ENCODE results near the gene TMEM213. TPM values are rescaled to one million over a fixed set of nuclear protein-coding genes. Genes with fewer than 3 reads are reported as not detected.

The TMEM213 gene
- total RNA-seq, 1 experiment from 2014 or later: not detected

- DNase-seq (ENCODE audit: low read depth, low spot score) (no peak), ATAC-seq (no peak)
- POLR2A ChIA-PET: no interaction called here
- Histone ChIP-seq H3K4me1 (ENCODE audit: control insufficient read depth, insufficient read depth, low read length) (peaks cover 8% of the 10 kb centered on the region), H3K27ac (ENCODE audit: low read length) (no peak overlapping the region), H3K4me3 (ENCODE audit: low read depth in 2 of 2, low read length in 2 of 2) (no peak overlapping the region), H3K9me3 (ENCODE audit: control insufficient read depth, insufficient read depth, low read depth, low read length) (no peaks in the 10 kb centered on the region), H3K27me3 (ENCODE audit: control insufficient read depth, insufficient read depth, low read length) (no peaks in the 10 kb centered on the region), H3K36me3 (ENCODE audit: control insufficient read depth, insufficient read depth, low read length) (no peaks in the 10 kb centered on the region)
- BruUV-seq (replicated peaks): no TSS peak
- in situ Hi-C loops (cut with HindIII; ENCODE audit: low pct_unique_long_range_greater_than_20kb, low sequenced_read_pairs) (no loop called here), intact Hi-C loops (cut with micrococcal nuclease; ENCODE audit: unreplicated experiment) (no loop called here)
- CTCF ChIA-PET: no interaction called here
- TF ChIP-seq SIN3A (IDR thresholded peaks at IDR 0.05; ENCODE audit: borderline replicate concordance, insufficient read depth, low read depth, low read length): no peak
- TF ChIP-seq TCF7L2 (IDR thresholded peaks at IDR 0.05; ENCODE audit: low read depth, low read length): no peak
- no peak for TF ChIP-seq POLR2AphosphoS5 (IDR thresholded peaks at IDR 0.05; ENCODE audit: low read depth, low read length)
- TF ChIP-seq REST (IDR thresholded peaks at IDR 0.05; ENCODE audit: insufficient read depth in 1 of 2, low read depth in 2 of 2, low read length in 1 of 2): no peak
- no peak for TF ChIP-seq CTCF (IDR thresholded peaks at IDR 0.05)
Observed at GRCh38 chr7:138749960-138750359, 47.8 kb upstream of the TMEM213 start.

- no peaks in the 10 kb centered on the region for H3K27me3 ChIP-seq (ENCODE audit: control insufficient read depth, insufficient read depth, low read length)
- no peaks in the 10 kb centered on the region for H3K36me3 ChIP-seq (ENCODE audit: control insufficient read depth, insufficient read depth, low read length)
- in situ Hi-C loops (cut with HindIII; ENCODE audit: low pct_unique_long_range_greater_than_20kb, low sequenced_read_pairs): no loop called here
- TF ChIP-seq POLR2AphosphoS5 (IDR thresholded peaks at IDR 0.05; ENCODE audit: low read depth, low read length) (no peak), TCF7L2 (IDR thresholded peaks at IDR 0.05; ENCODE audit: low read depth, low read length) (no peak), CTCF (IDR thresholded peaks at IDR 0.05) (no peak), REST (IDR thresholded peaks at IDR 0.05; ENCODE audit: insufficient read depth in 1 of 2, low read depth in 2 of 2, low read length in 1 of 2) (no peak), SIN3A (IDR thresholded peaks at IDR 0.05; ENCODE audit: borderline replicate concordance, insufficient read depth, low read depth, low read length) (no peak)
- intact Hi-C loops (cut with micrococcal nuclease; ENCODE audit: unreplicated experiment): no loop called here
- no TSS peak for BruUV-seq (replicated peaks)
- H3K4me3 ChIP-seq (ENCODE audit: low read depth in 2 of 2, low read length in 2 of 2): no peak overlapping the region
- no peak overlapping the region for H3K27ac ChIP-seq (ENCODE audit: low read length)
- CTCF ChIA-PET: no interaction called here
- POLR2A ChIA-PET: no interaction called here
- DNase-seq (ENCODE audit: low read depth, low spot score): no peak
- no peak for ATAC-seq
- peaks cover 8% of the 10 kb centered on the region for H3K4me1 ChIP-seq (ENCODE audit: control insufficient read depth, insufficient read depth, low read length)
- H3K9me3 ChIP-seq (ENCODE audit: control insufficient read depth, insufficient read depth, low read depth, low read length): no peaks in the 10 kb centered on the region
Observed at GRCh38 chr7:138750473-138750872, 47.3 kb upstream of the TMEM213 start.
